Measurements from ENCODE around the gene TLE4.

TLE4 gene

DNA sequence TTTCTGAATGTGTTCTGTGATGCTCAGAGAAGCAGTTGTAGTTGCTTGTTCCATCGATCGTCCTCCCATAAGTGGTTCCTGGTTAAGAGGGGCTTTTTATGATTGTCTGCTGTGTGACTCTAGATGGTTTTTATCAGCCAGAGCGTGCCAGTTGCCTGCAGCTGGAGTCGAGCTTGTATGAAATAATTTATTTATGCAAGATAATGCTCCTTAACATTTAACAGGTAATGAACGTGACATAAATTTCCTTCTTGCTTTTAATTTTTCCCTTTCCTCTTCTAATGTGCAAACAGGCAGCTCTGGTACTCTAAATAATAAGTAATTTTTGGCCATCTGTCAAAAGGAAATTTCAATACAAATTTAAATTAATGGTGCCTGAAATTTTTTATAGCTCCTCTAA, 84.4 kb downstream of the TLE4 start:
- DNase-seq (ENCODE audit: low read depth), result no peak
- no peak overlapping the region for H3K4me3 ChIP-seq (ENCODE audit: low read length)
- TF ChIP-seq, protein P1, sequence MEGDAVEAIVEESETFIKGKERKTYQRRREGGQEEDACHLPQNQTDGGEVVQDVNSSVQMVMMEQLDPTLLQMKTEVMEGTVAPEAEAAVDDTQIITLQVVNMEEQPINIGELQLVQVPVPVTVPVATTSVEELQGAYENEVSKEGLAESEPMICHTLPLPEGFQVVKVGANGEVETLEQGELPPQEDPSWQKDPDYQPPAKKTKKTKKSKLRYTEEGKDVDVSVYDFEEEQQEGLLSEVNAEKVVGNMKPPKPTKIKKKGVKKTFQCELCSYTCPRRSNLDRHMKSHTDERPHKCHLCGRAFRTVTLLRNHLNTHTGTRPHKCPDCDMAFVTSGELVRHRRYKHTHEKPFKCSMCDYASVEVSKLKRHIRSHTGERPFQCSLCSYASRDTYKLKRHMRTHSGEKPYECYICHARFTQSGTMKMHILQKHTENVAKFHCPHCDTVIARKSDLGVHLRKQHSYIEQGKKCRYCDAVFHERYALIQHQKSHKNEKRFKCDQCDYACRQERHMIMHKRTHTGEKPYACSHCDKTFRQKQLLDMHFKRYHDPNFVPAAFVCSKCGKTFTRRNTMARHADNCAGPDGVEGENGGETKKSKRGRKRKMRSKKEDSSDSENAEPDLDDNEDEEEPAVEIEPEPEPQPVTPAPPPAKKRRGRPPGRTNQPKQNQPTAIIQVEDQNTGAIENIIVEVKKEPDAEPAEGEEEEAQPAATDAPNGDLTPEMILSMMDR (conservative IDR thresholded peaks at IDR 0.05; ENCODE audit: low read depth, low read length), result no peak

DNA sequence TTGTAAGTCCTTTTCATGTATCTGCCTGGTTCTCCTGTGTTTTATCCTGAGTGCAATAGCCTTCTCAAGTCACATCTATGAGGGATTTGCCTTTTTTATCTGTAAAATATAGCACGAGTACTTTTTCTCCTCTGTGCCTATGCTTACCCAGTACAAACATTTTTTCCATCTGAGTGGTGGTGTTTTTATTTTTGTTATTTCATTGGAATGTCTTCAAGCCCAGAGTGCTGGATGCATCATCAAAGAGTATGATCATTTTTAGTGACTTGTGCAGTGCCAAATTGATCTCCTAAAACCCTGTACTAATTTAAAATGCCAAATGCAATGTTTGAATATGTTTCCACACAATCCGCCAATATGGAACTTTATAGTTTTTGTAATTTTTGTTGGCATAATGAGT, 86.1 kb downstream of the TLE4 start:
- TF ChIP-seq, protein P1 (conservative IDR thresholded peaks at IDR 0.05; ENCODE audit: low read depth, low read length), result no peak
- DNase-seq (ENCODE audit: low read depth), result no peak
- no peak overlapping the region for H3K4me3 ChIP-seq (ENCODE audit: low read length)

DNA sequence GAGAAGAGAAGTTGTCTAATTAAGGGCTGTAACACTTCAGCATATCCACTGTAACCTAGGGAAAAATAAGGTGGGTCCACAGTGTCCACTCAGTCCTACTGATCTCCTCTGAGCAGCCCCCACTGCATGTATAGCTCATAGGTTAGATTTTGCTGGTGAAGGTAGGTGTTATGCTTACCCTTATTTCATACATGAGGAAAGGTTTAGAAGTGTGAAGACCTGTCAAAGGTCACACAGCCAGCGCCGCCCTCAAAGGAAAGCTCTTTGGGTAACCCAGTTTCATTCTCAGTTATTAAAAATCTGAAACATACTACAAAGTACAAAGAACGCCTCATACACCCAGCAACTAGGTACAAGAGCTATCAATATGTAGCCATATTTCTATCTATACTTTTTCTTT, 87.2 kb downstream of the TLE4 start:
- DNase-seq (ENCODE audit: low read depth), result no peak
- TF ChIP-seq, protein P1 (conservative IDR thresholded peaks at IDR 0.05; ENCODE audit: low read depth, low read length), result no peak
- H3K4me3 ChIP-seq (ENCODE audit: low read length), result no peak overlapping the region

DNA sequence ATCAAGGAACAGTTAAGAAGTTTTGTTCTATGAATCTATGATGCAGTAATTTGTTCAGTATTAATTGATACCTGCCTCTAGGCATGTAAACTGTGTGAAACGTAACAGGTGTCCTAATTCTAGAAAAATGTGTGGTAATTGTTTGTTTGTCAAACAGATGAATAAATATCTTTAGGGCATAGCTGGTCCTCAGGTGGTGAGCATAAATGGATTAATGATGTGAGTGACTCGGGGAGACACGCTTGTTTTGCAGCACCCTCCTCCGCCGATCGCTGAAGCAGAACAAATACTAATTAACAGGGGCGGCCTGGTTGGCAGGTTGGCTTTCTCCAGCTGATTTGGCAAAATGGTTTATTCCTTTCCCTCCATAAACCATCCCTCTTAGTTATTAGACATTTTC, 88.8 kb downstream of the TLE4 start:
- no peak for DNase-seq (ENCODE audit: low read depth)
- H3K4me3 ChIP-seq (ENCODE audit: low read length), result no peak overlapping the region
- TF ChIP-seq, protein P1 (conservative IDR thresholded peaks at IDR 0.05; ENCODE audit: low read depth, low read length), result no peak

DNA sequence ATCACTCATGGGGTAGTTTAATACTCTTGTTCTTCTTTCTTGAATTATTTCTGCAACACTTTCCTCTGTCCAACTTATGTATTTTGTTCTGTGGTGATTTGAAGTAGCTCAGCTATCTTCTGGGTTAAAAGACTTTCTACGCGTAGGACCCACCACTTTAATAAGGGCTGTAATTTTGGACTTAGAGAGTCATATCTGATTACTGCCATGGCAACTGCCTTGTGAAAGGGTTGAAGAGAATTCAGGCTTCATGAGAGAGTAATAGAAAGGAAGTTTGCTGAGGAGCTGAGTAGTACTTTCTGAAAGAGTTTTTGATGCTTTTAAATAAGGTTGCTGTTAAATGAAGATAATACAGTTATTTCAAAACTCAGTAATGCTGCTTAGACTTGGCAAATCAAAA, 89.5 kb downstream of the TLE4 start:
- DNase-seq (ENCODE audit: low read depth), result no peak
- no peak overlapping the region for H3K4me3 ChIP-seq (ENCODE audit: low read length)
- TF ChIP-seq, protein P1 (conservative IDR thresholded peaks at IDR 0.05; ENCODE audit: low read depth, low read length), result no peak

DNA sequence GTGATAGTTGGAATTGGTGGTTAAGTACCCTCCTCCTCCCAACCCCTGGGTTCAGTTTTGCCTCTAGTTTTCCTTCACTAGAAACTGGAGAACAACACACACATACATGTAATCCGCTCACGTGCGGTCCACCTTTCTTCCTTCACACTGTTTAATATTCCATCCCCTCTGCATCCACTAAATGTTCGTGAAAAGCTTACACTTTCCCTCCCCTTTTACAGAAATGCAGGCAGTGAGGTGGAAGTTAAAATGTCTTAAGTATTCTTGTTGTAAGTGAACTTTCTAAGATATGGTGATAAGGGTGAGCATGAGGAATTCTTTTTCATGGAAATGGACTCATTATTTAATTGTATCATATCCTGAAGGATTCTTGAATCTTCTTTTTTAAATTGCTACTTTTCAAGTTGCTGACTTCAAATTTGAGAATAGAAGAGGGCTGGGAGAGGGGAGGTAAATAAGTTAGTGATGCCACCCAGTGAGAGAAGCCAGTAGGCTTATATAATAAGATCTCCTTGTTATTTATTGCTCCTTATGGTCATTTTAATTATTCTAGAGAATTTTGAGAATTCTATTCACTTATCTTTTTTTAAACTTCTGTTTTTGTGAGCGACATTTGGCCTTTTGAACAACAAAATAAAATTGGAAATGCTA, 90.2 kb downstream of the TLE4 start:
- H3K4me3 ChIP-seq (ENCODE audit: low read length), result no peak overlapping the region
- no peak for DNase-seq (ENCODE audit: low read depth)
- TF ChIP-seq, protein P1 (conservative IDR thresholded peaks at IDR 0.05; ENCODE audit: low read depth, low read length), result no peak

DNA sequence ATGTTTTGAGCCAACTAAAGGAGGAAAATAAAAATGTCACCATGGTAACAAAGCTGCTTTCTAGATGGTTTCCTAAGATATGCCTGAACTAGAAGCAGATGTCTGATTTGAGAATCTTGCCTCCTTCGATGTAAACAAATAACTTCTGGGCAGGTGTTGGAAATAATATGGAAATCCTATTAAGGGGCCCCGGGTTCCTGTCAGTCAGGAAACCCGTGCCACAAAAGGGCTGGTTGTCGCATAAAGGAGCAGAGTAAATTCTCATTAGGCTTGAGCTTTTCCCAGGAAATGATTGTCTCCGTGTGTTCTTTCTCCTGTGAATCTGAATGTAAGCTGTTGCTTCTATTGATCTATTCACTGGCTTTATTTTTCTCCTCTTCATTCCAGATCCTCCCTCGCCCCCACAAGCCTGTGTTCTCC, 90.8 kb downstream of the TLE4 start:
- H3K4me3 ChIP-seq (ENCODE audit: low read length), result no peak overlapping the region
- TF ChIP-seq, protein P1 (conservative IDR thresholded peaks at IDR 0.05; ENCODE audit: low read depth, low read length), result no peak
- peak; percentile 66 for DNase-seq (ENCODE audit: low read depth)

Data from retinal pigment epithelial cell (primary cell).